GM10266 (cell line): ENCODE results near the gene WDR12.

Experiments used
- DNase-seq: peaks from one replicate; pipeline ENCODE4 v3.0.0; 2012; ENCODE audit errors: extremely low spot score
- CTCF ChIP-seq: IDR thresholded peaks from 2 replicates; pipeline ENCODE4 v1.5.1; 2012; ENCODE audit warnings: mild to moderate bottlenecking, low read depth; ENCODE audit not compliant: control insufficient read depth, insufficient read depth; ENCODE audit errors: missing control alignments

The WDR12 gene

GRCh38 chr2:202824901-202825300 is 86.6 kb downstream of the WDR12 start:
- DNase-seq: no peak
- no peak for TF ChIP-seq CTCF
